ENCODE results near the gene PTPRA. TPM values are rescaled to one million over a fixed set of nuclear protein-coding genes. Genes with fewer than 3 reads are reported as not detected.

The PTPRA gene
- total and polyA plus RNA-seq, 4 donors = 8.7 to 24.3 (median 15.7) TPM

- Histone ChIP-seq H3K27ac (ENCODE audit: low read depth in 1 of 2, low read length in 2 of 2) (no peak overlapping the region), H3K4me3 (ENCODE audit: low read depth in 1 of 3, low read length in 3 of 3) (peak overlapping the region; percentile 75 to 91 (median 78)), H3K9me3 (ENCODE audit: control insufficient read depth in 4 of 4, low read length in 3 of 4) (no peaks in the 10 kb centered on the region), H3K27me3 (ENCODE audit: control insufficient read depth in 4 of 4, insufficient read depth in 4 of 4, low read length in 3 of 4) (no peaks in the 10 kb centered on the region), H3K9ac (ENCODE audit: low read depth in 1 of 2, low read length in 2 of 2) (peak overlapping the region; percentile 39 to 59), H3K4me1 (ENCODE audit: control insufficient read depth in 4 of 4, insufficient read depth in 4 of 4, low read length in 3 of 4) (peaks cover 4 to 28% (median 21%) of the 10 kb centered on the region in 4 donors), H3K36me3 (ENCODE audit: control insufficient read depth in 4 of 4, insufficient read depth in 3 of 4, low read depth in 1 of 4, low read length in 3 of 4) (no peaks in the 10 kb centered on the region)
- WGBS = under 1% methylated on average over 29 of the region's 29 CpGs
- DNase-seq (ENCODE audit: low spot score) = no peak
- TF ChIP-seq FOXA1 (IDR thresholded peaks at IDR 0.05) = no peak
Observed at GRCh38 chr20:2873747-2874041, 413 bp downstream of the PTPRA start.

GRCh38 chr20:2874456-2874855 is 1.2 kb downstream of the PTPRA start:
- peak overlapping the region in 1 of 2 donors; percentile 39 for H3K9ac ChIP-seq (ENCODE audit: low read depth in 1 of 2, low read length in 2 of 2)
- no peak overlapping the region for H3K27ac ChIP-seq (ENCODE audit: low read depth in 1 of 2, low read length in 2 of 2)
- no peak for TF ChIP-seq HNF4G (IDR thresholded peaks at IDR 0.05)
- H3K4me1 ChIP-seq (ENCODE audit: control insufficient read depth in 4 of 4, insufficient read depth in 4 of 4, low read length in 3 of 4) = peaks cover 4 to 28% (median 21%) of the 10 kb centered on the region in 4 donors
- 53% methylated on average over 7 of the region's 7 CpGs for WGBS
- no peak for DNase-seq (ENCODE audit: low spot score)
- H3K4me3 ChIP-seq (ENCODE audit: low read depth in 1 of 3, low read length in 3 of 3) = peak overlapping the region; percentile 8 to 91 (median 75)
- no peaks in the 10 kb centered on the region for H3K27me3 ChIP-seq (ENCODE audit: control insufficient read depth in 4 of 4, insufficient read depth in 4 of 4, low read length in 3 of 4)
- H3K36me3 ChIP-seq (ENCODE audit: control insufficient read depth in 4 of 4, insufficient read depth in 3 of 4, low read depth in 1 of 4, low read length in 3 of 4) = no peaks in the 10 kb centered on the region
- no peaks in the 10 kb centered on the region for H3K9me3 ChIP-seq (ENCODE audit: control insufficient read depth in 4 of 4, low read length in 3 of 4)

GRCh38 chr20:2875690-2876203 is 2.5 kb downstream of the PTPRA start:
- Histone ChIP-seq H3K36me3 (ENCODE audit: control insufficient read depth in 4 of 4, insufficient read depth in 3 of 4, low read depth in 1 of 4, low read length in 3 of 4) (no peaks in the 10 kb centered on the region), H3K27ac (ENCODE audit: low read depth in 1 of 2, low read length in 2 of 2) (no peak overlapping the region), H3K27me3 (ENCODE audit: control insufficient read depth in 4 of 4, insufficient read depth in 4 of 4, low read length in 3 of 4) (no peaks in the 10 kb centered on the region), H3K9ac (ENCODE audit: low read depth in 1 of 2, low read length in 2 of 2) (no peak overlapping the region), H3K4me3 (ENCODE audit: low read depth in 1 of 3, low read length in 3 of 3) (no peak overlapping the region), H3K9me3 (ENCODE audit: control insufficient read depth in 4 of 4, low read length in 3 of 4) (no peaks in the 10 kb centered on the region), H3K4me1 (ENCODE audit: control insufficient read depth in 4 of 4, insufficient read depth in 4 of 4, low read length in 3 of 4) (peaks cover 4 to 30% (median 21%) of the 10 kb centered on the region in 4 donors)
- TF ChIP-seq SP1 (IDR thresholded peaks at IDR 0.05) = no peak
- TF ChIP-seq JUND (IDR thresholded peaks at IDR 0.05) = no peak
- no peak for TF ChIP-seq YY1 (IDR thresholded peaks at IDR 0.05)
- no peak for TF ChIP-seq MAX (IDR thresholded peaks at IDR 0.05)
- no peak for TF ChIP-seq RXRA (IDR thresholded peaks at IDR 0.05)
- no peak for TF ChIP-seq ATF3 (IDR thresholded peaks at IDR 0.05)
- no peak for TF ChIP-seq HNF4G (IDR thresholded peaks at IDR 0.05)
- TF ChIP-seq NR2F2 (IDR thresholded peaks at IDR 0.05) = no peak
- TF ChIP-seq FOXA1 (IDR thresholded peaks at IDR 0.05) = no peak
- DNase-seq (ENCODE audit: low spot score) = no peak
- WGBS = 95% methylated on average over 5 of the region's 5 CpGs

- H3K36me3 ChIP-seq (ENCODE audit: control insufficient read depth in 4 of 4, insufficient read depth in 3 of 4, low read depth in 1 of 4, low read length in 3 of 4) = no peaks in the 10 kb centered on the region
- H3K9me3 ChIP-seq (ENCODE audit: control insufficient read depth in 4 of 4, low read length in 3 of 4) = no peaks in the 10 kb centered on the region
- H3K4me3 ChIP-seq (ENCODE audit: low read depth in 1 of 3, low read length in 3 of 3) = no peak overlapping the region
- no peak for TF ChIP-seq ZBTB33 (IDR thresholded peaks at IDR 0.05)
- TF ChIP-seq FOXA1 (IDR thresholded peaks at IDR 0.05) = no peak
- WGBS = 99% methylated on average over 1 of the region's 1 CpG
- no peak overlapping the region for H3K27ac ChIP-seq (ENCODE audit: low read depth in 1 of 2, low read length in 2 of 2)
- no peak overlapping the region for H3K9ac ChIP-seq (ENCODE audit: low read depth in 1 of 2, low read length in 2 of 2)
- no peak for DNase-seq (ENCODE audit: low spot score)
- H3K4me1 ChIP-seq (ENCODE audit: control insufficient read depth in 4 of 4, insufficient read depth in 4 of 4, low read length in 3 of 4) = peaks cover 1 to 17% (median 10%) of the 10 kb centered on the region in 4 donors
- H3K27me3 ChIP-seq (ENCODE audit: control insufficient read depth in 4 of 4, insufficient read depth in 4 of 4, low read length in 3 of 4) = no peaks in the 10 kb centered on the region
Observed at GRCh38 chr20:2878515-2878914, 5.2 kb downstream of the PTPRA start.
